ENCODE data around the gene AMH. TPM values are rescaled to one million over a fixed set of nuclear protein-coding genes. Genes with fewer than 3 reads are reported as not detected.
"Not testable (repeated sequence)": the region's sequence is repeated elsewhere in the genome, so short reads cannot be mapped to it uniquely, and the experiment has no call there.

AMH gene
- total and polyA plus RNA-seq, 4 donors: 0.73 to 3.5 (median 1.8) TPM

GRCh38 chr19:2277138-2277537, 28.0 kb downstream of the AMH start:
- DNase-seq: no peak
- no peak overlapping the region for H3K9ac ChIP-seq (ENCODE audit: insufficient read depth in 1 of 2, low read length in 2 of 2)
- no peak for ATAC-seq (ENCODE audit: insufficient read depth, low FRiP score)
- TF ChIP-seq, protein P1, sequence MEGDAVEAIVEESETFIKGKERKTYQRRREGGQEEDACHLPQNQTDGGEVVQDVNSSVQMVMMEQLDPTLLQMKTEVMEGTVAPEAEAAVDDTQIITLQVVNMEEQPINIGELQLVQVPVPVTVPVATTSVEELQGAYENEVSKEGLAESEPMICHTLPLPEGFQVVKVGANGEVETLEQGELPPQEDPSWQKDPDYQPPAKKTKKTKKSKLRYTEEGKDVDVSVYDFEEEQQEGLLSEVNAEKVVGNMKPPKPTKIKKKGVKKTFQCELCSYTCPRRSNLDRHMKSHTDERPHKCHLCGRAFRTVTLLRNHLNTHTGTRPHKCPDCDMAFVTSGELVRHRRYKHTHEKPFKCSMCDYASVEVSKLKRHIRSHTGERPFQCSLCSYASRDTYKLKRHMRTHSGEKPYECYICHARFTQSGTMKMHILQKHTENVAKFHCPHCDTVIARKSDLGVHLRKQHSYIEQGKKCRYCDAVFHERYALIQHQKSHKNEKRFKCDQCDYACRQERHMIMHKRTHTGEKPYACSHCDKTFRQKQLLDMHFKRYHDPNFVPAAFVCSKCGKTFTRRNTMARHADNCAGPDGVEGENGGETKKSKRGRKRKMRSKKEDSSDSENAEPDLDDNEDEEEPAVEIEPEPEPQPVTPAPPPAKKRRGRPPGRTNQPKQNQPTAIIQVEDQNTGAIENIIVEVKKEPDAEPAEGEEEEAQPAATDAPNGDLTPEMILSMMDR (IDR thresholded peaks at IDR 0.05; ENCODE audit: control extremely low read depth, extremely low read depth): no peak
- no peaks in the 10 kb centered on the region for H3K9me3 ChIP-seq (ENCODE audit: control insufficient read depth in 4 of 4, insufficient read depth in 3 of 4, low read length in 3 of 4)
- no peak overlapping the region for H3K4me3 ChIP-seq
- no peaks in the 10 kb centered on the region for H3K27me3 ChIP-seq (ENCODE audit: control insufficient read depth in 3 of 3, insufficient read depth in 3 of 3, low read length in 2 of 3)
- H3K36me3 ChIP-seq (ENCODE audit: control insufficient read depth in 4 of 4, insufficient read depth in 4 of 4, low read length in 4 of 4): peaks cover 0 to 24% (median 6%) of the 10 kb centered on the region in 4 donors
- WGBS, 2 donors: 73 to 80% methylated on average over 6 to 9 of the region's 9 CpGs
- H3K27ac ChIP-seq (ENCODE audit: low read depth in 1 of 2, low read length in 1 of 2): no peak overlapping the region
- H3K4me1 ChIP-seq (ENCODE audit: control insufficient read depth in 5 of 5, insufficient read depth in 5 of 5, low read length in 5 of 5): peaks cover 0 to 34% (median 12%) of the 10 kb centered on the region in 5 donors

GRCh38 chr19:2278459-2279158, 29.5 kb downstream of the AMH start:
- WGBS, 2 donors: 90 to 91% methylated on average over 31 to 33 of the region's 33 CpGs
- Histone ChIP-seq H3K9me3 (ENCODE audit: control insufficient read depth in 4 of 4, insufficient read depth in 3 of 4, low read length in 3 of 4) (no peaks in the 10 kb centered on the region), H3K27ac (ENCODE audit: low read depth in 1 of 2, low read length in 1 of 2) (no peak overlapping the region), H3K9ac (ENCODE audit: insufficient read depth in 1 of 2, low read length in 2 of 2) (no peak overlapping the region), H3K27me3 (ENCODE audit: control insufficient read depth in 3 of 3, insufficient read depth in 3 of 3, low read length in 2 of 3) (no peaks in the 10 kb centered on the region), H3K4me1 (ENCODE audit: control insufficient read depth in 5 of 5, insufficient read depth in 5 of 5, low read length in 5 of 5) (peaks cover 0 to 33% (median 5%) of the 10 kb centered on the region in 5 donors), H3K4me3 (no peak overlapping the region), H3K36me3 (ENCODE audit: control insufficient read depth in 4 of 4, insufficient read depth in 4 of 4, low read length in 4 of 4) (peaks cover 0 to 12% (median 2%) of the 10 kb centered on the region in 4 donors)
- TF ChIP-seq, protein P1 (IDR thresholded peaks at IDR 0.05; ENCODE audit: control extremely low read depth, extremely low read depth): no peak
- ATAC-seq (ENCODE audit: insufficient read depth, low FRiP score) (no peak), DNase-seq (no peak)

- TF ChIP-seq, protein P1 (IDR thresholded peaks at IDR 0.05; ENCODE audit: control extremely low read depth, extremely low read depth): no peak
- peaks cover 0 to 8% (median 0%) of the 10 kb centered on the region in 4 donors for H3K36me3 ChIP-seq (ENCODE audit: control insufficient read depth in 4 of 4, insufficient read depth in 4 of 4, low read length in 4 of 4)
- H3K4me1 ChIP-seq (ENCODE audit: control insufficient read depth in 5 of 5, insufficient read depth in 5 of 5, low read length in 5 of 5): peaks cover 0 to 19% (median 4%) of the 10 kb centered on the region in 5 donors
- WGBS, 2 donors: 80 to 81% methylated on average over 20 to 26 of the region's 26 CpGs
- no peak overlapping the region for H3K9ac ChIP-seq (ENCODE audit: insufficient read depth in 1 of 2, low read length in 2 of 2)
- ATAC-seq (ENCODE audit: insufficient read depth, low FRiP score): no peak
- H3K4me3 ChIP-seq: no peak overlapping the region
- no peaks in the 10 kb centered on the region for H3K27me3 ChIP-seq (ENCODE audit: control insufficient read depth in 3 of 3, insufficient read depth in 3 of 3, low read length in 2 of 3)
- H3K9me3 ChIP-seq (ENCODE audit: control insufficient read depth in 4 of 4, insufficient read depth in 3 of 4, low read length in 3 of 4): no peaks in the 10 kb centered on the region
- H3K27ac ChIP-seq (ENCODE audit: low read depth in 1 of 2, low read length in 1 of 2): no peak overlapping the region
- no peak for DNase-seq
Measured at GRCh38 chr19:2280633-2281264, 31.6 kb downstream of the AMH start.

DNA sequence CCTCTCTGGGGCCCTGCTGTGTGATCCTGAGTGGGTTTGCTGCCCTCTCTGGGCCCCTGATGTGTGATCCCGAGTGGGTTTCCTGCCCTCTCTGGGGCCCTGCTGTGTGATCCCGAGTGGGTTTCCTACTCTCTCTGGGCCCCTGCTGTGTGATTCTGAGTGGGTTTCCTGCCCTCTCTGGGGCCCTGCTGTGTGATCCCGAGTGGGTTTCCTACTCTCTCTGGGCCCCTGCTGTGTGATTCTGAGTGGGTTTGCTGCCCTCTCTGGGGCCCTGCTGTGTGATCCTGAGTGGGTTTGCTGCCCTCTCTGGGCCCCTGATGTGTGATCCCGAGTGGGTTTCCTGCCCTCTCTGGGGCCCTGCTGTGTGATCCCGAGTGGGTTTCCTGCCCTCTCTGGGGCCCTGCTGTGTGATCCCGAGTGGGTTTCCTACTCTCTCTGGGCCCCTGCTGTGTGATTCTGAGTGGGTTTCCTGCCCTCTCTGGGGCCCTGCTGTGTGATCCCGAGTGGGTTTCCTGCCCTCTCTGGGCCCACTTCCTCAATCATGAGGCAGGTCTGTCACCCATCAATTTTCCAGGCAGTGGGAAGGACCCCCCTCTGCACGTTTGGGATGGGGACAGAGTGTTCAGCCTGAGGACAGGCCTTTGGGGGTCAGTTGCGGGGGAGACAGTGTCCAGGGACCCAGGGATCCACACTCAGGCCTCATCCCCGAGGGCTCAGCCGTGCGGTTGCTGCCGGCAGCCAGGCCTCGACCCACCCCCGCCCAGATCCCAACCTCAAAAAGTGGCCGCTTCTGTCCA, 32.3 kb downstream of the AMH start:
- peak overlapping the region; percentile 14 for H3K4me3 ChIP-seq
- peak overlapping the region in 1 of 2 donors; percentile 71 for H3K27ac ChIP-seq (ENCODE audit: low read depth in 1 of 2, low read length in 1 of 2)
- not testable (repeated sequence) for DNase-seq; H3K9ac ChIP-seq (ENCODE audit: insufficient read depth in 1 of 2, low read length in 2 of 2); H3K9me3 ChIP-seq (ENCODE audit: control insufficient read depth in 4 of 4, insufficient read depth in 3 of 4, low read length in 3 of 4); ATAC-seq (ENCODE audit: insufficient read depth, low FRiP score); H3K36me3 ChIP-seq (ENCODE audit: control insufficient read depth in 4 of 4, insufficient read depth in 4 of 4, low read length in 4 of 4); H3K27me3 ChIP-seq (ENCODE audit: control insufficient read depth in 3 of 3, insufficient read depth in 3 of 3, low read length in 2 of 3)
- 13 to 22% methylated on average over 15 to 16 of the region's 16 CpGs for WGBS, 2 donors
- H3K4me1 ChIP-seq (ENCODE audit: control insufficient read depth in 5 of 5, insufficient read depth in 5 of 5, low read length in 5 of 5): peaks cover 0 to 12% (median 3%) of the 10 kb centered on the region in 5 donors

Measured in lung (tissue), 12 donors.